ENCODE data around the gene CCDC69. TPM values are rescaled to one million over a fixed set of nuclear protein-coding genes. Genes with fewer than 3 reads are reported as not detected.
"Not testable (repeated sequence)": the region's sequence is repeated elsewhere in the genome, so short reads cannot be mapped to it uniquely, and the experiment has no call there.

CCDC69 gene
- total RNA-seq, 2 donors from 2014 or later, result 59.6 to 98.5 TPM

- Mint-ChIP-seq H3K27ac (peak overlapping the region in 1 of 2 donors; percentile 1), H3K27me3 (no peaks in the 10 kb centered on the region), H3K36me3 (peaks cover 28% of the 10 kb centered on the region), H3K9me3 (peaks cover 11% of the 10 kb centered on the region), H3K4me3 (no peak overlapping the region), H3K4me1 (ENCODE audit: low read depth in 2 of 2) (peaks cover 23 to 36% of the 10 kb centered on the region in 2 donors)
- ATAC-seq (no peak), DNase-seq (ENCODE audit: low spot score) (no peak)
Observed at GRCh38 chr5:151186052-151186451, 37.8 kb downstream of the CCDC69 start.

- no peak for ATAC-seq
Observed at GRCh38 chr5:151184316-151185042, 39.4 kb downstream of the CCDC69 start.

DNA sequence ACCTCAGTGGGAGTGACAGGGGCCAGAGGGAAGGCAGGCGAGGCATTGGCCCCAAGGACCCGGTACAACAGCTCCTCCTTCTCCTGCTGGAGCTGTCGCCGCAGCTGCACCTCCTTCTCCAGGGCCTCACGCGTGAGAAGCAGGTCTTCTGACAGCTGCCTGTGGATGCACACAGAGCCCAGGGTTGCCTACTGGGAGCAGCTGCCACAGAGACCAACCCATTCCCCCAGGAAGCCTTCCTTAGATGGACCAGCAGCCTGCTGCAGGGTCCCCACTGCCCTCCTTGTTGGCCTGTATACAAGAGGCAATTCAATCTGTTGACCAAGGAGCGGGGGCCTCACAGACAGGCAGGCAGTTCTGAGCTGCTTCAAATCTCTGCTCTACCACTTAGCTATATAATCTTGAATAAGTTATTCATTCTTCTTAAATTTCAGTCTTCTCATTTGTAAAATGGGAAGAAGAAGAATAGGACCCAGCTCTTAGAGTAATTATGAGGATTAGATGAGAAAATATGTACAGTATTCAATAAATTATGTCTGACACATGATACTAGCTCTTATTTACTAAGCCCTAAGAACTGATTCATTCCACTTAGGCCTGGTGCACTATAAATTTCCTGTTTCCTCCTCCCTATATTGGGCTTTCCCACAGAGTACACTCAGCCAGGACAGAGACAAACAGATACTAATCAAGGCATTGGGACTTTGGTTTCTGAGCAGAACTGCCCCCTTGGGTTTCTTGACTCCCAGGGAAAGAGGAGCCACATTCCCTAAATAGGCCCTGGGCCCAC lies 40.2 kb downstream of the CCDC69 start:
- H3K27me3 Mint-ChIP-seq, result no peaks in the 10 kb centered on the region
- H3K9me3 Mint-ChIP-seq, result no peaks in the 10 kb centered on the region
- DNase-seq (ENCODE audit: low spot score), result no peak

More at GRCh38 chr5:151184316-151185042, 39.4 kb downstream of the CCDC69 start:
- Mint-ChIP-seq H3K27me3 (no peaks in the 10 kb centered on the region), H3K27ac (peak overlapping the region in 1 of 2 donors; percentile 54), H3K4me3 (no peak overlapping the region), H3K9me3 (peaks cover 7% of the 10 kb centered on the region), H3K36me3 (peaks cover 14% of the 10 kb centered on the region), H3K4me1 (ENCODE audit: low read depth in 2 of 2) (peaks cover 8 to 27% of the 10 kb centered on the region in 2 donors)
- no peak for DNase-seq (ENCODE audit: low spot score)

DNA sequence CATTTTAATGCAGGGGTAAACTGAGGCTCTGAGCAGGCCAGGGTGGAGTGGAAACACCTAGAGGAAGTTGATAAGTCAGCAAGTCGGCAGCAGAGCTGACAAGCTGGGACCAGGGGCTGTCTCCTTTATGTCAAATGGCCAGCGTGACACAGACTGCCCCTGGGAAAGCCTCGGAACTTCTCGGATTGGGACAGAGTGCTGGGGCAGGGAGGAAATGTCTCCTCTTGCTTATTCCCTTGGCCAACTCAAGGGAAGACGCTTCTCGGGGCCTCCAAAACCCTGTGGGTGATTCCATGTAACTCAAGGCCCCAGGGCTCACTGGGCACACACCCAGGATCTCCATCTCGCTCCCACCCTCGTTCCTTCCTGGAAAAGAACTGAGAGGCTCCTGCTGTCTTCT lies 40.9 kb downstream of the CCDC69 start:
- Mint-ChIP-seq H3K27ac (no peak overlapping the region), H3K9me3 (no peaks in the 10 kb centered on the region), H3K27me3 (no peaks in the 10 kb centered on the region), H3K36me3 (peaks cover 9% of the 10 kb centered on the region), H3K4me1 (ENCODE audit: low read depth in 2 of 2) (peaks cover 2 to 21% of the 10 kb centered on the region in 2 donors), H3K4me3 (no peak overlapping the region)
- ATAC-seq (no peak), DNase-seq (ENCODE audit: low spot score) (no peak)

More for the DNA sequence above, 40.2 kb downstream of the CCDC69 start:
- Mint-ChIP-seq H3K4me3 (no peak overlapping the region), H3K27ac (peak overlapping the region in 1 of 2 donors; percentile 54), H3K36me3 (peaks cover 9% of the 10 kb centered on the region), H3K4me1 (ENCODE audit: low read depth in 2 of 2) (peaks cover 0 to 21% of the 10 kb centered on the region in 2 donors)
- ATAC-seq, result no peak

- H3K27me3 Mint-ChIP-seq, result no peaks in the 10 kb centered on the region
- no peaks in the 10 kb centered on the region for H3K9me3 Mint-ChIP-seq
- H3K4me1 Mint-ChIP-seq (ENCODE audit: low read depth in 2 of 2), result peaks cover 5 to 21% of the 10 kb centered on the region in 2 donors
- peaks cover 9% of the 10 kb centered on the region for H3K36me3 Mint-ChIP-seq
- H3K27ac Mint-ChIP-seq, result peak overlapping the region; percentile 49 to 87
- DNase-seq (ENCODE audit: low spot score) (no peak), ATAC-seq (no peak)
- no peak overlapping the region for H3K4me3 Mint-ChIP-seq
Observed at GRCh38 chr5:151182524-151182900, 41.4 kb downstream of the CCDC69 start.

DNA sequence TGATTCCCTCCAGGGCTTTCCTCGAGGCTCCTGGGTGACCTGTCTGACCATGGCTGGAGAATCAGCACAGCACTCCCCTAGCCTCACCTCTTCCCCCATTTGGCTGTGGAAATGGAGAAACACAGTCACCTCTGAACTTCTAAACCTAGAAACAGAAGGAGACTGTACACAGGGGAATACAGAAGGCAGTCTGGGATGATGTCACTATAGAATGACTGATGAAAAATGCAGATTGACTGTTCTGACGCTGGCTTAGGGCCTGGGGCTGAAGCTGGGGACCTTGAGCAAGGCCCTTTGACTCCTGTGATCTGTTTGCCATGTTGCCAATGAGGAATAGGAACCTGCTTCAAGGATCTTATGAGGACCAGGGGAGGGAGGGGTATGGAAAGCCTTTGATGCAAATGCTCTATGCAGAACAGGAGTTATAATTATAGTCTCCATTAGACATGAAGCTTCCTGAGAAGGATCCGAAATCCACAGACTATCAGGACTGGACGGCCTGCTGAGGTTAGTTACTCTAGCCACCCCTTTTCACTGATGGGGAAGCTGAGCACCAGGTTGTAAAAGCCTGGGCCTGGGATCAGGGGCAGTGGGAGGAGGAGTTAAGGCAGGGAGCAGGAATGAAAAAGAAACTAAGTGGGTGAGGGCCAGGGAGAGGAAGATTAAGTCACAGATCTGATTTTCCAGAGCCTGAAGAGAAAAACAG lies 41.9 kb downstream of the CCDC69 start:
- ATAC-seq (no peak), DNase-seq (ENCODE audit: low spot score) (no peak)
- H3K4me3 Mint-ChIP-seq, result no peak overlapping the region
- peaks cover 7% of the 10 kb centered on the region for H3K36me3 Mint-ChIP-seq
- no peaks in the 10 kb centered on the region for H3K9me3 Mint-ChIP-seq
- H3K27me3 Mint-ChIP-seq, result no peaks in the 10 kb centered on the region
- peak overlapping the region; percentile 49 to 87 for H3K27ac Mint-ChIP-seq
- H3K4me1 Mint-ChIP-seq (ENCODE audit: low read depth in 2 of 2), result peaks cover 5 to 19% of the 10 kb centered on the region in 2 donors

GRCh38 chr5:151180291-151180690 lies 43.6 kb downstream of the CCDC69 start:
- peaks cover 5% of the 10 kb centered on the region in 2 donors for H3K4me1 Mint-ChIP-seq (ENCODE audit: low read depth in 2 of 2)
- H3K27me3 Mint-ChIP-seq, result no peaks in the 10 kb centered on the region
- H3K4me3 Mint-ChIP-seq, result no peak overlapping the region
- DNase-seq (ENCODE audit: low spot score) (no peak), ATAC-seq (peak in 1 of 2 donors; percentile 17)
- no peaks in the 10 kb centered on the region for H3K9me3 Mint-ChIP-seq
- no peak overlapping the region for H3K27ac Mint-ChIP-seq
- peaks cover 5% of the 10 kb centered on the region for H3K36me3 Mint-ChIP-seq

GRCh38 chr5:151179489-151179840 lies 44.4 kb downstream of the CCDC69 start:
- H3K27ac Mint-ChIP-seq, result peak overlapping the region in 1 of 2 donors; percentile 1
- no peak for ATAC-seq
- no peak for DNase-seq (ENCODE audit: low spot score)
- no peak overlapping the region for H3K4me3 Mint-ChIP-seq
- H3K27me3 Mint-ChIP-seq, result no peaks in the 10 kb centered on the region
- H3K36me3 Mint-ChIP-seq, result peaks cover 5% of the 10 kb centered on the region
- H3K9me3 Mint-ChIP-seq, result no peaks in the 10 kb centered on the region
- H3K4me1 Mint-ChIP-seq (ENCODE audit: low read depth in 2 of 2), result peaks cover 5% of the 10 kb centered on the region in 2 donors

- Mint-ChIP-seq H3K9me3 (no peaks in the 10 kb centered on the region), H3K27ac (peak overlapping the region; percentile 1 to 29), H3K27me3 (no peaks in the 10 kb centered on the region), H3K4me3 (no peak overlapping the region), H3K36me3 (peaks cover 5% of the 10 kb centered on the region), H3K4me1 (ENCODE audit: low read depth in 2 of 2) (peaks cover 5 to 6% of the 10 kb centered on the region in 2 donors)
- ATAC-seq (no peak), DNase-seq (ENCODE audit: low spot score) (no peak)
Observed at GRCh38 chr5:151178777-151179488, 45.0 kb downstream of the CCDC69 start.

DNA sequence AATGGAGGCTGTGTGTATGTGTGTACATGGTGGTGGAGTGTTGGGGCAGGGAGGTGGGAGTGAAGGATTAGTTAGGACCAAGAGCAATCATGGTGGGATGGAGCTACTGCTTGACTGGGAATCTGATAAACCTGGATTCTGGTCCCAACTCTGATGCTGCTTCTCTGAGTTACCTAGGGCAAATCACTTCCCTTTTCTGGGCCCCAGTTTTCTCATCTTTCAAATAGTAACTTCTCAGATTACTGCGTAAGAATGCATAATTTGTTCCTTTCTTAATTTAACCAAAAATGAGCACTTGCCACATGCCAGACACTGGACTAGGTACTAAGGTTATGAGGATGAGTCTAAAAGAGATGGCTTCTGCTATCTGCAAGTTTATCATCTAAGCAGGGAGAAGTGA lies 45.5 kb downstream of the CCDC69 start:
- H3K27ac Mint-ChIP-seq, result peak overlapping the region in 1 of 2 donors; percentile 1
- H3K27me3 Mint-ChIP-seq, result no peaks in the 10 kb centered on the region
- no peak overlapping the region for H3K4me3 Mint-ChIP-seq
- peaks cover 5 to 6% of the 10 kb centered on the region in 2 donors for H3K4me1 Mint-ChIP-seq (ENCODE audit: low read depth in 2 of 2)
- ATAC-seq (no peak), DNase-seq (ENCODE audit: low spot score) (no peak)
- H3K9me3 Mint-ChIP-seq, result no peaks in the 10 kb centered on the region
- peaks cover 5% of the 10 kb centered on the region for H3K36me3 Mint-ChIP-seq

- not testable (repeated sequence) for H3K27ac Mint-ChIP-seq; H3K4me3 Mint-ChIP-seq; H3K4me1 Mint-ChIP-seq (ENCODE audit: low read depth in 2 of 2); ATAC-seq; H3K9me3 Mint-ChIP-seq; H3K27me3 Mint-ChIP-seq; H3K36me3 Mint-ChIP-seq; DNase-seq (ENCODE audit: low spot score)
Observed at GRCh38 chr5:151176268-151176667, 47.6 kb downstream of the CCDC69 start.

DNA sequence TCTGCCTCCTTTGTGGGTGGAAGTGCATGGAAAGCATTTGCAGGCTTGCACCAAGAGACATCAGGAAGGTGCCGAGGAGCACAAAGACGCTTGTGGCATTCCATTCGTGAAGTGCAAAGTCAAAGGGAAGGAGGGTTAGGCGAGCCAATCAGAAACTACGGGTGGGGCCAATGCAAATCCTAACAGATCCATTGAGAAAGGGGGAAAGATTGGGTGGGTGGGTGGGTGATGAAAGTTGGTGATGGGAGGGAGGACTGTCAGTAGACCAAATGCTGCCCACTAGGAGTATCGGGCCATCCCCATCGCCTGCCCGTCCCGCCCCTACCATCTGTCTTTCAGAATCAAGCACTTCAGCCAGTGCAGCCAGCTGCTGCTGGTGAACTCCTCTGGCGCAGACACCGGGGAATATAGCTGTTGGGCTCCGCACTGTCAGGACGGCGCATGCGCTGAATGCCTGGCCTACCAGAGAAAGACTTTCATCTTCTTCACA lies 49.2 kb downstream of the CCDC69 start:
- Mint-ChIP-seq H3K4me3 (no peak overlapping the region), H3K36me3 (peaks cover 5% of the 10 kb centered on the region), H3K4me1 (ENCODE audit: low read depth in 2 of 2) (peaks cover 5 to 9% of the 10 kb centered on the region in 2 donors), H3K27me3 (no peaks in the 10 kb centered on the region), H3K9me3 (no peaks in the 10 kb centered on the region), H3K27ac (no peak overlapping the region)
- no peak for ATAC-seq
- no peak for DNase-seq (ENCODE audit: low spot score)
